Measurements from ENCODE around the gene ATXN7L1.

The ATXN7L1 gene

DNA sequence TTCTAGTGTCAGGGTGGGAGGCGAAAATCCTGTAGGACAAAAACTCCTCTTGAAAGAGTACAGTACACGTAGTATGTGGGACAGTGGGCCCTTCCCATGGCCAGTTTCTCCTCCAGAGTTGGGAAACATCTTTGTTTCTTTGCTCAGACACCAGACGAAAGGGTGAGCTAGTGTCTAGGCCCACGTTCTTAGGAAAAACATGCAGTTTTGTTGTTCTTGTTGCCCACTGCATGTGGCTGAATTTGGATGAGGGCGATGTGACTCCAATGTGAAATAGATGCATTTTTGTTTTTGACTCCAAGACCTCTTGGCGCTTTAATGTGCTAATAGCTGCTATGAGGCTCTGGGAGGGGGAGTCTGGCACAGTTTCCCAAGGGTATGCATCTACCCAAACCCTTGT is 100.8 kb downstream of the ATXN7L1 start:
- no peak for DNase-seq

DNA sequence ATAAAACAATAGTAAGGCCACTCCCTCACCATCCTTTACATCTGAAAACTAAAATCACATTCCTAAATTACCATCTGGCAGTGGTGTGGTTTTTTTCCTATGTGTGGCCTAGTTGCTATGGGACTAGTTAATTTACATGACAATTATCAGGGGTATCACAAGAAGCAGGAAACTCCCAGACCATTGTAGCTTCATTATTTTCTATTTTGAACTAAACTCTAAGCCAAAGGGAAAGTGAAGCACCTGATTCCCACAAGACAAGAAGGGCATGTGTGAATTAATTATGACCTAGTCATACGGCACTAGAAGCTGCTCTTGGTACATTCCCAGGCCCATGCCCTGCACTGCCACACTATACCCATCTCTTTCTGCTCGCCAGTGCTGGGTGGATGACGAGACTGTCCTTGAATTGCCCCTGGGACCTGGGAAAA is 103.4 kb downstream of the ATXN7L1 start:
- DNase-seq, result no peak

DNA sequence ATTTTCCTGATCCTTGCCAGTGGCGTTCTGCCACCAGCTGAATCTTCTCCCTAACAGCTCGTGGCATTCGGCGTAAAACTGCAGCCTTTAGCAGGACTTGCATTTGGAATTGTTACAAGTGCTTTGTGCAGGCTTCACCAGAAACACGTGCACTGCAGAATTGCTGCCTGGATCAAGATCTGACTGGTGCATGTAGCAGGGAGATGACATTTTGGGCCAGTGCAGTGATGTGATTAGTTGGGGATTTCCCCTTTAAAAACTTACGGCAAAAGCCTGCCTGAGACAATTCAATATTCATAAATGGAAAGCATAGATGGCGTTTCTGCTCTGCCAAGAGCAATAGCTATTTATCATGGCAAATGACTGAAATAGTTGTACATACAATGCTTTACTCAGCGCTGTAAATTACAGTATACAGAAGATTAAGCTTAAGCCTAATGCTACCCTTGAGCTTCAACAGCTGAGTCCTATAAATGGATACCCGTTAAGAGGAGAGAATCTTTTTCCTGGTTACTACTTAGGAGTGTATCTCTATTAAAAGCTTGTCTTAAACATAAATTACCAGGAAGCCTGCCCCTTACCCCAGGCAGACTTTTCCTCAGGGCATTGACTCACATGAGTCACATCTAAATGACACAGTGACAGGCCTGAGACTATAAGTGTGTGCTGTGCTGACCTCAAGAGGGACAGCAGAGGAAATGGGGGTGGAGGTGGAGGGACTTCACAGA is 106.3 kb downstream of the ATXN7L1 start:
- DNase-seq, result peak in 1 of 5 donors; percentile 26

DNA sequence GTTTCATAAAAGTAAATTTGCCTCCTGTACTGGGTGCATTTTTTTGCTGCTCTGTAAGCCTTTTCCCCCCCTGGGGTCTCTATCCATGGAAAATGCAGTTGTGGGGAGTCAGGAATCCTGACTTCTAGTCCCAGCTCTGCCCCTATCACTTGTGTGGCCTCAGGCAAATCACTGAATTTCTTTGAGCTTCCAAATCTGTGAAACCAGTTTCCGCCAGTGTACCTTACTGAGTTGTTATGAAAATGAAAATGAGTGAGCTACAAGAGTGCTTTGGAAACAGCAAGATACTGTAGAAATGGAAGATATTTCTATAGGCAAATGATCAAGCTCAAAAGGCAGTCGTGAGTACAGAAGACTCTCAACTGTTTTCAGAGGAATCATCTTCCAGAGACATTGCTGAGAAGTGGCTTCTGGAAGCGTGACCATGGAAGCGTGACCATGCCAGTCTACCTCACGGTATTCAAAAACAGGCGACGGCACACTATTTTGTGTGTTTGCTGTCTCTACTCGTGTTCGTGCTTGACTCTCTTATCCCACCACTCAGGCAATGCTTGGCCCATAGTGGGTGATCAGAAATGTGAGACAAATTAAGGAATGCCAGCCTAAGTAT is 107.4 kb downstream of the ATXN7L1 start:
- DNase-seq, result peak in 1 of 5 donors; percentile 8

DNA sequence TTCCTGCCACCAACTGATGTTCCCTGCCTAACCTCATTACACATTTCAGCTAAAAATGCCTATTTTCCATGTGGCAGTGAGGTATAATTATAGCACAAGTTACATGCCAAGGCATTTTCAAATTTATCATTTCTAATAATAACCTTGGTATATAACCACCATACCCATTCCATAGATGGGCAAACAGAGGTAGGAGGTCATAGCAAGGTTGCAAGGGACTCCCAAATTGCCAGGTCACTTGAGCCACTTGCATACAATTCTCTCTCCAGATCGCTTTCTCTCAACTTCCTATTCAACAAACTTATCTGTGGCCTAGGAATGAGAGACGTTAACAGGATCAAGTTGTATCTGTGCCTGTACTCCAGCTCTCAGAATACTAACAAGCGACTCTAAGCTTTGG is 108.3 kb downstream of the ATXN7L1 start:
- no peak for DNase-seq

DNA sequence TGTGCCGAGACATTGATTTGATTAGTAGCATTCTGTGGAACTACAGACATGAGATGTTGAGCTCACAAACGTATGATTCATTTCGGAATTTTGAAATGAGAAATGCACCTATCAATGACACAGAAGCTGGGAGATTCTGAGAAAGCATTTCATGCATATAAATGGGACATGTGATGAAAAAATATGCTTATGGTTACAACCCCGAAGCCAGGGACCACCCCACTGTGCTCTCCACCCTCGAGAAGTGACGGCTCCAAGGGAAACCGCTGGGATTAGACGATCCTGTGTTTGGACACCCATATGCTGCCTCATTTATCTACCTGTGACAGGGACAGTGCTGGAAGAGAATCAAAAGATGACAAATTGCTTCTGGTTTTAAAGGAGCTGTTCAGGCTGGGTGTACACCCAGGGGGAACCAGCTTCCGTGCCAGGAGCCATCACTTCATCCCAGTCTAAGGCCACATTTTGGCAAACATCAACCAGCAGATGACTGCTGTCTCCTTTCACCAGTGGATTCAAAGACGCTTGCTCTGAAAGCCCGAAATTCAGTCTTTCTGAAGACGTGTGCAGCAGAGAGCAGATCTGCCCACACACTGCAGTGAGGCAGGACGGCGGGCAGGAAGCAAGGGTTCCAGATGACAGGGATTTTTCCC is 109.9 kb downstream of the ATXN7L1 start:
- peak in 1 of 5 donors; percentile 53 for DNase-seq

DNA sequence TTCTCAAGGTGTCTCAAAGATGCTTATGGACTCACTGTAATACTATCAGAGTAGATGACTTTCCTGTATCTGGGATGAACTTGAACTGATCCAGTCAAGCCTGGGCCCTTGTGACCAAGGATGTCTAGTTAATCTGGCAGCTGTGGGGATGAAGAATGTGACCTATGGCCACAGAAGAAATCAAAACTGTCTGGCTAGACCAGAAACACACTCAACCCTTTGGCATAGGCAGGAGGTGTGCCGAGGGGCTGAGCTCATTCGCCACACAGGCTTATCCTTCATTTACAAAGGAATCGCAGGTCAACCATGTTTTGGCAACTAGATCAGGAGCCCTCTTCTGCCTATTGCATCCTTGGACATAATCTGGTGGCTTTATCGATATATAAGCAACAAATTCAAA is 110.6 kb downstream of the ATXN7L1 start:
- DNase-seq, result no peak

DNA sequence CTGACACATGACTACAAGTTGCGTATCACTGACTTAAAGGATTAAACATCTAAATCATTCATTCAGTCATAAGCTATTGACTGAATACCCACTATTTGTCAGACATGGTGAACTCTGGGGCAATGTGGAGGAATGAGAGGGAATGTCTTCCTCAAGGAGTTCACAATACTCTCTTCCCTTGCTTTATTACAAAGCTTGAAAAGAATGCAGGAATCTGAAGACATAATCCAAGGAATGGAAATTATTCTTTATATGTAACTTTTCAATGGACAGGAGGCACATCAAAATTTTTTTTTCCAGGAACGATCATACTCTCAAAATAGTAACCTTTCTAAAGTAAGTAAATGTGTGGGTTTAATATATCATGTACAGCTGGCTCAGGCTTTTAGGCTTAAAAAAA is 111.9 kb downstream of the ATXN7L1 start:
- DNase-seq, result no peak

DNA sequence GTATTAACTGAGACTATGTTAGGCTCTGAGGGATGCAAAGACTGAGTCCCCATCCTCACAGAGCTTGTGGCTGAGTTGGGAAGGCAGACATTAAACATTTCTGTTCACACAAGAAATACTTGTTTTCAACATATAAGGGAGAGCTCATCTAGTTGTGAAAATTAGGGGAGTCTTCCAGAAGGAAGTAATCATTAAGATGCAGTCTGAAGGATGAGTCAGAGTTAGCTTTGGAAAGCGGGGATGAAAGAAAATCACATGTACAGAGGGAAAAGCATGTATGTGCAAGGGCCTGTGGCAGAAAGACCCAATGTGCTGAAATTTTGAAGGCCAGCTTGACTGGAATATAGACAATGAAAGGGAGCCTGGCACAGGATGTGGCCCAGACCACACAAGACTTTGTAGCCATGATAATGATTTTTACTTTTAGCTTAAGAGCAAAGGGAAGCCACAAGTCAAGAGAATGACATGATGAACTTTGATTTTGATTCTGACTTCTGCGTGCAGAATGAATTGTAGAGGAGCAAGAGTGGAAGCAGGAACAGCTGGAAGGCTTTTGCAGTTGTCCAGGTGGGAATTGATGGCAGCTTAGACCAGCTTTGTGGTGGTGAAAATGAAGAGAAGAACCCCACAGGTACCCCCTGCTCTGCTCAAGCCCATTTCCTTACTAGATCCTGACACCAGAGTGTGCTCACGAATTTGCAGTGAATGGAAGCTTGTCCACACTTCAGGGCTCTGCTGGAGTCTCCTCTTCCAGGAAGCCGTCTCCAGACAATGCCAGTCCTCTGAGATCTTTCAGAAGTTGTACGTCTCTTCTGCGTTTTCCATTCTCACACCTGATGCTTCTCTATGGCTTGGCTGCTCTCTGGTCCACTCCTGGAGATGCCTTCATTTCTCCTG is 115.6 kb downstream of the ATXN7L1 start:
- DNase-seq, result peak in 2 of 5 donors; percentile 26 to 43

DNA sequence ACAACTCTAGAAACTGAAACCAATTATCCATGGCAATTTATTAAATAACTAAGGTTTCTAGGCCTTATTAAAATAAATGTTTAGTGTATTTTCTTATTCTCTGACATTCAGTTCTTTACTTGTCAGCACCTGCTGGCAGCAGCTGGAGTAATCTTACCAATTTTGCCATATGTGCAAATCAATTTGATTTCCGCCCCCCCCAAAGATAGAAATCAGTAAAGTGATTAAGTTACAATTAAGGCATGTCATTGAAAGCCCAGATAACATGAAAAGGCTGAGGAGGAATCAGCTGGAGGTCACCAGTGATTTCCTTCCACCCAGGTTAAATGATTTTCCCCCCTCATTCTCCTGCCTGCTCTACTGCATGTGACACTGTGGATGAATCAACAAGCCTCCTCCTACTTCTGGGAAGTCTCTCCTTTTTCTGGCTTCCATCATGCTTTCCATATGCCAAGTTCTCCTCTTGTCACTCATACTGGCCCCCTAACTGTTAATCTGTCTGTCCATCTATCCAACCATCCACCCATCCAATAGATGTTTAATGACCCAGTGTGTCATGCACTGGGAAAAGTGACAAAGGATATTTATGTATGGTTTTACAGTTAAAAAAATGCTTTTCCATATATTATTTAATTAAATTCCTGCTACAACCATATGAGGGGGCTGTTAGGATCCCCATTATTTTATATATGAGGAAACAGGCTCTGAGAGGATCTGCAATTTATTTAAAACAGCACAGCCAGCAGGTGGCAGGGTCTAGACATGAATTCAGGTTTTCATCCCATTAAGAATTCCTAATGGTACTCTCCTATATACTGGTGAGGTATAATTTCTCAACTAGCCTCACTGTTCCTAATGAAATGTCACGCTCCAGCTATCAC is 116.5 kb downstream of the ATXN7L1 start:
- peak in 1 of 5 donors; percentile 8 for DNase-seq

DNA sequence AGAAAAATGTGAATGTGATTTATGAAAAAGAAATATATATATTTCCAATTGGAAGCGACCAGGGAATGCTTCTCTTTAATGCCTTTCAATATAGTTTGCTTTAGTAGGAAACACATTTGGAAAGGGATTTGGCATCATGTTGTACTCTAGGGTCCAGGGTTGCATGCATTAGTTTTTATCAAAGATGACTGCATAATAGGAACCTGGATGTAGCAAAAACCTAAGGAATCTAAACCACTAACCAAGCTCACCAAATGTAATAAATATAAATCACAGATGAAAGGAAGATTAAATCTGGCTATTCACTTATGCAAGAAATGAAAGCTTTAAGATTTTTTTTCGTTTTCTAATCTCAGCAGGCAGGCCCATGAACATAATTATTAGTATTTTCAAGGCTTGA is 120.0 kb downstream of the ATXN7L1 start:
- DNase-seq, result no peak

DNA sequence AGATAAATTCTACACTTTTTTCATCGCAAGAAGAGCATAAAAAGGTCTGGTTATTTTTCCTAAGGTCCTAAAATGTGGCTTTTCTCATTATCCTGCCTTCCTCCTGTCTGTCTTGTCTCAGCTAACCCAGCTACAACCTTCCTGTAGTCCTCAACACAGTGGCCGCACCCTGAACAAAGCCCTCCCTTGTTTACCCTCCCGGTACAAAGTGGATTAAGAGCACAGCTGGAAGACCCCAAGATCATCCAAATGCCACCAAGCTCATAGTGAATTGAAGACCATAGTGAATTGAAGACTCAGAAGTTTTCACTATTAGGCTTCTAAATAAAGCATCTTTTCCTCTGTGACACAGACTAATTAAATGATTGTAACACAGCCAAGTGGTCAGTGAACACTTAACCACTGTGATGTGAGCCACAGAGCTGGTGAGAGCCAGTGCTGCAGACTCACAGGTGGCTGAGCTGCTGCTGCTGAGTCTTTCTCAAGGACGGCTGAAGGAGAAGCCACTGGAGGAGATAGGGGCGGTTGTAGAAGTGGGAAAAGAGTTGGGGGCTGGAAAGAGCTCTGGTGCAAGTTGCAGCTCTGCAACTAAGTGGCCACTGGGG is 123.6 kb downstream of the ATXN7L1 start:
- DNase-seq, result no peak

DNA sequence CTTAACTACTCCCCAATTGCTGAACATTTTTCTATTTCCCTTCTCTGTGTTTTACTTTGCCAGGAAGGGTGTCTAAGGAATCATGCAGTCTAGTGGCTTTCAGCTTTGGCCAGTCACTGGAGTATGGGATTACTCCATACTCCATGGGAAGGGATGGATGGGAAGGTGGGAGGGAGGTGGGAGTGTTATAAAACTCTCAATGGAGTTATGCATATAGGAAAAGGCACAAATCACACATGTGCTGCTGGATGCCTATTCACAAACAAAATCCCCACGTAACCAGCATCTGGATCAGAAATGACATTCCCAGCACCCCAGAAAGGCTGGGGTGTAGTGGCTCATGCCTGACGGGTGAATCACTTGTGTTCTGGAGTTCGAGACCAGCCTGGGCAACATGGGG is 125.3 kb downstream of the ATXN7L1 start:
- no peak for DNase-seq

DNA sequence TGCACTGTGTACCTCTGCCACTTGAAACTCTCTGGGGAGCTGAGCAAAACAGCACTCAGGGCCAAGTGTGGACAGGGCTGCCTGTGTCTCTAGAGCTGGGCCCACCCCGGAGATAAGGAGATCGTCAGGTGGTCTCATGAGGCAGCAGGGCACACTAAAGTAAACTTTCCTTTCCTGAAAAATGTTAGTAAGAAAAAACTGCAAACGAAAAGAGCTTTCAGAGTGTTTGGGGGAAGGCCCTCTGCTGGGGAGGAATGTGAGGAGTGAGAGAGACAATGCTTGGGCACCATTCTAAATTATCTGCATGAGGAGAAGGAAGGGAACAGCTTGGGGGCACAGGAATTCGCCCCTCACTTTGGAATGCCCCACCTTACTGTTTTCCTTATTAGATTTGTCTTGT is 127.7 kb downstream of the ATXN7L1 start:
- DNase-seq, result no peak

DNA sequence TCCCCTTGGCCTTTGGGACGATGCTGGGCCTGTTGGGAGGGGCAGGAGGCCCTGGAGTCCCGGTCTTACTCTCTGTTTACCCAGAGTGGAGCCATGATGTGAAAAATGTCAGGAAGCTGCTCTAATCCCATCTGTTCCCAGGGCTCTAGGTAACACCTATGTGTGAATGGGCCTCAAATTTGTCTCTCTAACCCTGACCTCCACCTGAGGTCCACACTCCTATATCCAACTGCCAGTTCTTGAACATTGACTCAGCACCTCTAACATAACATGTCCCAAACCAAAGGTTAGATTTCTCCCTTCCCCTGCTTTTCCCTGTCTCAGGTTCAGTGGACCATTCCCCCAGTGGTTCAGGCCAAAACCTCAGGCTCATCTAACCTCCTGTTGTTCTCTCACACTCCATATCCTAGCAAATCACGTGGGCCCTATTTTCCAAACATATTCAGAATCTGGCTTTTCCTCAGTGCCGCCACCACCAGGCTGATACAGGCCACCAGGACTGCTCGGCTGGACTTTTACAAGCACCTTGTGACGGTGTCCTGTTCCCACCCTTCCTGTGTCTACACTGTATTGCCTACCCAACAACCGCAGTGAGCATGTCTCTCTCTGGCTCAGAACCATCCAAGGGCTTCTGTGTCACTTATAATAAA is 130.6 kb downstream of the ATXN7L1 start:
- DNase-seq, result no peak

DNA sequence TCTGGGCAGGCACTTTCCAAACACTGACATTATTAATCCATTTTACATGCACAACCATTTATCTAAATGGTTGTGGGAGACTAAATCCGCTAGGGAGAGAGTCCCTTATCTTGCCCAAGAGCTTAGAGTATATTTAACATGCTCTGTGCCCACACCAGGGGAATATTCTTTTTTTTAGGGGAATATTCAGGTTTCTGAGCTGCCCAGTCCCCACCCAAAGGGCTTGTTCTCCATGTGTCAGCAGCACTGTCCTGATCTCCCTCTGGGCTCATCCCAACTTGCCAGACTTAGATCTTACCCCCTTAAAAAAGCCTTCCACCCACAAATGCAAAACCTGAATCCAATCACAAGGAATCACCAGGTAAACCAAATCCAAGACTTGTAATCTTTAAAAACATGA is 132.1 kb downstream of the ATXN7L1 start:
- no peak for DNase-seq

DNA sequence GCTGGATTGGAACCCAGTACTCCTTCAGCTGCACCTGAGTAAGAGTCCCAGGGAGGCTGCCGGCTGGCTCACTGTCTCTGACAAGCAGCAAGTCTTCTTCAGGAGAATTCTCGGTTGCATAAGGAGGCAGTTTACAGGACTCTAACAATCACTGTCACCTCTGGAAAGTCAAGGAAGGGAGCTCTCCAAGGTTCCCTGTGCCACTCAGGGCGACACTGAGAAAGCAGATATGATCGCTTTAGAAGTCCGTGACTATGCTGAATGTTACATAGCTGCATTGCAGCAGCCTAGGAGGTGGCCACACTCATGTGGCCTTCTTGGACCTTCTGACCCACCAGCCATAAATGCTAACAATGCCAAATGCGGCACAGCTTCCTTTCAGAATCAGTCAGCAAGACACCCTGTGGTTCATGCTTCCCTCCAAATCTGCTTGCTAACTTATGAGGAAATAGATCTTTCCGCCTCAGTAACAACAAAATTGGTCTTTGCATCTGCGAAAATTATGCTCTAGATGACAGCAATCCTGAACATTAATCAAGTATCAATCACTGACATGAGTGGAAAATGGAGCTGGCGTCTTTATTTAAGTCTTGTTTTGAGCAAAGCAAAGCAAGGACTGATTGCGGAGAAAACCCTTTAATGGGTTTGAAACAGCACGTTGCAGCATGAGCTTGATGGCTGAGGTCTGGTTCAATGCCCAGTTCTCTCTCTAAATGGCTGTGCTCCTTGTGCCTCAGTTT is 132.9 kb downstream of the ATXN7L1 start:
- peak in 1 of 5 donors; percentile 27 for DNase-seq

DNA sequence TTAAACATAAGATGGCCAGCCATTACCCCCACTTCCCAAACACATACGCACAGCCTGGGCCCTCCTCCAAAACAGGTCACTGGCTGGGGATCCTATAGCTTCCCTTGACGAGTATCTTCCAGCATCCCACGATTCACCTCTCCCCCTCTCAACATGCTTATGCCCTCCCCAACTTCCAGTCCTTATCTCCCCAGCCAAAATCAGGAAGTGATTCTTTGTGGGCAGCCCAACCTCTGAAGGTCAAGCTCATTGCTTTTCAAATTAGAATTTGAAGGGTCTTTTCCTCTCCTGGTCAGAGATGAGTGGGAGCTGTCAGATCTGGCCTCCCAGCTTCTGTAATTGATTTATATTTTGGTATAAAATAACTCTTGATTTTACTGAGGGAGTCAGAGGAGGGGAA is 133.6 kb downstream of the ATXN7L1 start:
- DNase-seq, result no peak

DNA sequence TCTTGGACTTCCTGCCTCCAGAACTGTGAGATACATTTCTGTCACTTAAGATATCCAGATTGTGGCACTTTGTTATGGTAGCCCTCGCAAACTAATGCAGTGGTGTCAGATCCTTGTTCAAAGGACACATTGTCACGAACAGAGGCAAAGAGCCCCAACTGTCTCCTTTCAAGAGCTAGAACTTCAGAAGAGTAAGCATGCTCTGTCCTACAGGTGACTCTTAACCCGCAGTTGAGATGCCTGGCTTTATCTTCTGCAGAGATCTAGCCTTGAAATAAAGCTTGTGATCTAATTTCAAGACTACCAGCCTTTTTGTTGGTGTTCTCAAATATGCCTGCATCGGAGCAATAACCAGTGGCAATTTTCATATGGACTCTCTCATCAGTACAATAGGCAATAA is 134.4 kb downstream of the ATXN7L1 start:
- DNase-seq, result no peak

DNA sequence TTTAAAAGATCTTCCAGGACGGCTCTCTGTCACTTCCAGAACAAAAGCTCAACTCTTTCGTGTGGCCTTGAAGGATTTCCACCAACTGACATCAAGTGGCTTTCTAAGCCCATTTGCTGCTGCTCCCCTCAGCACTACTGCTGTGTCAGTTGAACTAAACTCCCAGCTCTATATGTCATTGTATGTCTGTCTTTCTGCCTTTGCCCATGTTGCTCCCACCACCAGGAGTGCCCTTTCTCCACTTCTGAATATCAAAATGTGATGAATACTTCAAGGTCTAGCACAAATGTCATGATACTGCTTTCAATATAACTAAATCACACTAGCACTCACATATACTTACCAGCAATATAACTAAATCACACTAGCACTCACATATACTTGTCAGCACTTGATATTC is 138.3 kb downstream of the ATXN7L1 start:
- DNase-seq, result no peak
